Esophagus muscularis mucosa (tissue), 4 donors: Measurements from ENCODE around the gene DDA1.

Source experiments
- CTCF ChIP-seq, 3 experiments: fragments of 200-600 bp in 2 of 3; fragments of 450-650 bp in 1 of 3; sonication (generic) in 2 of 3; IDR thresholded peaks; one replicate each; pipeline ENCODE4 v1.5.1; 2017 to 2019; ENCODE audit warnings: antibody characterized with exemption in 3 of 3, mild to moderate bottlenecking in 2 of 3, moderate library complexity in 1 of 3
- EP300 ChIP-seq: sonication (generic); formaldehyde crosslinking; IDR thresholded peaks from one replicate; pipeline ENCODE4 v1.6.1; 2017; ENCODE audit warnings: antibody characterized with exemption
- POLR2A ChIP-seq: fragments of 450-650 bp; IDR thresholded peaks from one replicate; pipeline ENCODE4 v1.6.1; 2017; ENCODE audit warnings: antibody characterized with exemption, moderate library complexity, mild to moderate bottlenecking, low read depth
- POLR2AphosphoS5 ChIP-seq, 2 donors: sonication (generic); formaldehyde crosslinking; IDR thresholded peaks; one replicate each; pipeline ENCODE4 v1.6.1; 2017; ENCODE audit warnings: antibody characterized with exemption in 2 of 2

GRCh38 chr19:17293605-17294004 lies 15.8 kb upstream of the DDA1 start:
- TF ChIP-seq CTCF (IDR thresholded peaks at IDR 0.05) (no peak), POLR2A (no peak), EP300 (no peak), POLR2AphosphoS5 (IDR thresholded peaks at IDR 0.05) (no peak)
